Measurements from ENCODE around the gene IL18R1. TPM values are rescaled to one million over a fixed set of nuclear protein-coding genes. Genes with fewer than 3 reads are reported as not detected.
A peak's percentile ranks its signal among the peaks of the same experiment; 100 is the strongest.
"Not testable (repeated sequence)": the region's sequence is repeated elsewhere in the genome, so short reads cannot be mapped to it uniquely, and the experiment has no call there.

IL18R1 gene
- total RNA-seq, 1 donor from 2014 or later, result 1.8 TPM

DNA sequence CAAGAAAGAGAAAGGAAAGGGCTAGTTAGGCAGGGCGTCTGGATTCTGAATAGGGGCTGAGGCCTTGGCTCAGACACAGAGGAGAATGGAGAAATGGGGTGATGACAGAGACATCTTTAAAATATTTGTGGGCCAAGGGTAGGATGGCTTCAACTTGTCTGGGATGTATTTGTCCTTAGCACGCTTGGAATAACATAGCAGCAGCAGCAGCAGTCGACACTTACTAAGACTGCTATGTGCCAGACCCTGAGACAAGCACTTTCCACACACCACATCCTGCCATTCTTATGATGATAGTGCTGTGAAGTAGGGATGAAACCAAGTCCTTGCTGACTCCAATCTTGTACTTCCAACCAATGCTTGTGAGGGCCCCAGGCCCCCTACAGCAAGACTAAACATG, 41.6 kb upstream of the IL18R1 start:
- Histone ChIP-seq H3K4me1 (no peaks in the 10 kb centered on the region), H3K9me3 (replicated peaks) (no peaks in the 10 kb centered on the region), H3K36me3 (no peaks in the 10 kb centered on the region), H3K4me3 (no peak overlapping the region), H3K27me3 (ENCODE audit: low read depth) (no peaks in the 10 kb centered on the region), H3K27ac (replicated peaks) (no peak overlapping the region)
- no peak for DNase-seq
- TF ChIP-seq, protein P1, sequence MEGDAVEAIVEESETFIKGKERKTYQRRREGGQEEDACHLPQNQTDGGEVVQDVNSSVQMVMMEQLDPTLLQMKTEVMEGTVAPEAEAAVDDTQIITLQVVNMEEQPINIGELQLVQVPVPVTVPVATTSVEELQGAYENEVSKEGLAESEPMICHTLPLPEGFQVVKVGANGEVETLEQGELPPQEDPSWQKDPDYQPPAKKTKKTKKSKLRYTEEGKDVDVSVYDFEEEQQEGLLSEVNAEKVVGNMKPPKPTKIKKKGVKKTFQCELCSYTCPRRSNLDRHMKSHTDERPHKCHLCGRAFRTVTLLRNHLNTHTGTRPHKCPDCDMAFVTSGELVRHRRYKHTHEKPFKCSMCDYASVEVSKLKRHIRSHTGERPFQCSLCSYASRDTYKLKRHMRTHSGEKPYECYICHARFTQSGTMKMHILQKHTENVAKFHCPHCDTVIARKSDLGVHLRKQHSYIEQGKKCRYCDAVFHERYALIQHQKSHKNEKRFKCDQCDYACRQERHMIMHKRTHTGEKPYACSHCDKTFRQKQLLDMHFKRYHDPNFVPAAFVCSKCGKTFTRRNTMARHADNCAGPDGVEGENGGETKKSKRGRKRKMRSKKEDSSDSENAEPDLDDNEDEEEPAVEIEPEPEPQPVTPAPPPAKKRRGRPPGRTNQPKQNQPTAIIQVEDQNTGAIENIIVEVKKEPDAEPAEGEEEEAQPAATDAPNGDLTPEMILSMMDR (IDR thresholded peaks at IDR 0.05; ENCODE audit: borderline replicate concordance), result no peak
- intact Hi-C loops (cut with micrococcal nuclease), result no loop called here

GRCh38 chr2:102315921-102316320, 39.7 kb upstream of the IL18R1 start:
- no peaks in the 10 kb centered on the region for H3K27me3 ChIP-seq (ENCODE audit: low read depth)
- no peak for DNase-seq
- no peak overlapping the region for H3K4me3 ChIP-seq
- no peaks in the 10 kb centered on the region for H3K4me1 ChIP-seq
- H3K36me3 ChIP-seq, result no peaks in the 10 kb centered on the region
- H3K9me3 ChIP-seq (replicated peaks), result no peaks in the 10 kb centered on the region
- intact Hi-C loops (cut with micrococcal nuclease), result no loop called here
- no peak overlapping the region for H3K27ac ChIP-seq (replicated peaks)
- TF ChIP-seq, protein P1 (IDR thresholded peaks at IDR 0.05; ENCODE audit: borderline replicate concordance), result no peak

GRCh38 chr2:102317715-102318114, 37.9 kb upstream of the IL18R1 start:
- intact Hi-C loops (cut with micrococcal nuclease), result no loop called here
- DNase-seq, result no peak
- no peak overlapping the region for H3K4me3 ChIP-seq
- H3K27me3 ChIP-seq (ENCODE audit: low read depth), result no peaks in the 10 kb centered on the region
- no peaks in the 10 kb centered on the region for H3K9me3 ChIP-seq (replicated peaks)
- no peaks in the 10 kb centered on the region for H3K36me3 ChIP-seq
- TF ChIP-seq, protein P1 (IDR thresholded peaks at IDR 0.05; ENCODE audit: borderline replicate concordance), result no peak
- no peak overlapping the region for H3K27ac ChIP-seq (replicated peaks)
- H3K4me1 ChIP-seq, result no peaks in the 10 kb centered on the region

- Histone ChIP-seq H3K27ac (replicated peaks) (no peak overlapping the region), H3K4me3 (no peak overlapping the region)
- intact Hi-C loops (cut with micrococcal nuclease), result no loop called here
Measured at GRCh38 chr2:102318437-102318836, 37.2 kb upstream of the IL18R1 start.

GRCh38 chr2:102321941-102322719, 33.5 kb upstream of the IL18R1 start:
- no peak for DNase-seq
- Histone ChIP-seq H3K27ac (replicated peaks) (peak overlapping the region; percentile 39), H3K9me3 (replicated peaks) (peaks cover 6% of the 10 kb centered on the region), H3K4me1 (no peaks in the 10 kb centered on the region), H3K4me3 (no peak overlapping the region), H3K27me3 (ENCODE audit: low read depth) (peaks cover 5% of the 10 kb centered on the region), H3K36me3 (no peaks in the 10 kb centered on the region)
- intact Hi-C loops (cut with micrococcal nuclease), result no loop called here
- TF ChIP-seq, protein P1 (IDR thresholded peaks at IDR 0.05; ENCODE audit: borderline replicate concordance), result no peak

More at GRCh38 chr2:102318437-102318836, 37.2 kb upstream of the IL18R1 start:
- Histone ChIP-seq H3K9me3 (replicated peaks) (no peaks in the 10 kb centered on the region), H3K36me3 (no peaks in the 10 kb centered on the region), H3K4me1 (no peaks in the 10 kb centered on the region), H3K27me3 (ENCODE audit: low read depth) (no peaks in the 10 kb centered on the region)
- DNase-seq, result no peak
- TF ChIP-seq, protein P1 (IDR thresholded peaks at IDR 0.05; ENCODE audit: borderline replicate concordance), result no peak

DNA sequence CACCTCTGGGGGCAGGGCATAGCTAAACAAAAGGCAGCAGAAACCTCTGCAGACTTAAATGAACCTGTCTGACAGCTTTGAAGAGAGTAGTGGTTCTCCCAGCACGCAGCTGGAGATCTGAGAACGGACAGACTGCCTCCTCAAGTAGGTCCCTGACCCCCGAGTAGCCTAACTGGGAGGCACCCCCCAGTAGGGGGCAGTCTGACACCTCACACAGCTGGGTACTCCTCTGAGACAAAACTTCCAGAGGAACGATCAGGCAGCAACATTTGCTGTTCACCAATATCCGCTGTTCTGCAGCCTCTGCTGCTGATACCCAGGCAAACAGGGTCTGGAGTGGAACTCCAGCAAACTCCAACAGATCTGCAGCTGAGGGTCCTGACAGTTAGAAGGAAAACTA, 30.7 kb upstream of the IL18R1 start:
- H3K27me3 ChIP-seq (ENCODE audit: low read depth); intact Hi-C loops (cut with micrococcal nuclease); DNase-seq; H3K27ac ChIP-seq (replicated peaks); H3K4me1 ChIP-seq; H3K36me3 ChIP-seq; H3K4me3 ChIP-seq: not testable (repeated sequence)
- H3K9me3 ChIP-seq (replicated peaks), result peaks cover 21% of the 10 kb centered on the region

All from left ventricle myocardium inferior (tissue), 1 donor.